Stimulated activated CD8-positive, alpha-beta memory T cell treated with anti-CD3 and anti-CD28 coated beads, Interleukin-15, amount 100 ng/mL, for 1 hour (primary cell): ENCODE results near the gene ATP10B.

ENCODE experiments used
- DNase-seq: peaks from one replicate; pipeline ENCODE4 v3.0.0-alpha.2; 2020; ENCODE audit warnings: low read depth

Gene ATP10B

DNA sequence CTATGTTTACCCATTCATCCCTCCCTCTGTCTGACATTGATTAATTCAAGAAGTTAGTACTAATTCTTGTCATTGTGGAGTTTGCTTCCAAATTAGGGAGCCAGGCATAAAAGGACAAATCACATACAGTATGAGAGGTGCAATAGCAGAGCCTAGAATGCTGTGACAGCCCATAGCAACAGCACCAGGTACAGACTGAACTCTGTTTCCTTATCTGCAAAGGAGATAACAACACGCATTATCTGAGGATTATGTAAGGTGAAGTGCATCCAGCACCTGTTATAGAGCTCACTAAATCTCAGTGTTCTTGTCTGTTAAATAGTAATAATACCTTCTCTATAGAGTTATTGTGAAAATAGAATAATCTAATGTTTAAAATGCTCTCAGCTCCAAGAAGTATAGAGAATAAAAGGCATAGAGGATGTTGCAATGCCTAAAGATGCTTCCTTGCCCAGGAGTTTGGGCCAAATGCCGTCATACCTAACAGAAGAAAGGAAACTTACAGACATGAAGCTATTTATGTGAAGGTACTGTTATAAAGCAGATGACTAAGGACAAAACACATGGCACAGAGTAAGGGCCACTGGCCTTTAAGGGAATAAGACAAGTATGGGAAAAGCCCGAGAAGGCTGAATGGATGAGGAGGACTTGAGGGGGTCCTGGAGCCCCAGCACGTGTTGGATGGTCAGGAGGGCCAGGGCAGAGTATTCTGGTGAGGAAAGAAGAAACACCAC, 214.5 kb downstream of the ATP10B start:
- DNase-seq = no peak

- no peak for DNase-seq
Measured at GRCh38 chr5:160635663-160636062, 216.3 kb downstream of the ATP10B start.

GRCh38 chr5:160635046-160635445, 217.0 kb downstream of the ATP10B start:
- no peak for DNase-seq

DNA sequence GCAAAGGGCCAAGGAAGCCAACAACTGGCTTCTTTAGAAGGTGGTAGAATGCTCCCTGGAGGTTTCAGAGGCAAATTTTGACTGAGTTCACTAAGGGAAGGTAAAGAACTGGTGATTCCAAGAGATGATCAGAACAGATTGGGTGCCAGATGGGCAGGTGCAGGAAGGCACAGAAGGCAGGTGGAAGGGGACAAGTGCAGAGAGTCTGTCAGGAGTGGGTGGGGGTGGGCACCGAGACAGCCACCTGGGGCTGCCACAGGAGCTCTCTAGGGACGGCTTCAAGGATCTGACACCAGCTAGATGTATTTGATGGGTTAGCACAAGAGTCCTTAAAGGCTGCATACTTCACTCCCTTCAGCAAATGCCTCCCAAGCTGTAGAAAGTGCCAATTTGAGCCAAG, 223.0 kb downstream of the ATP10B start:
- DNase-seq = no peak

GRCh38 chr5:160628619-160628968, 223.4 kb downstream of the ATP10B start:
- DNase-seq = no peak

- DNase-seq = no peak
Measured at GRCh38 chr5:160627921-160628618, 223.9 kb downstream of the ATP10B start.

- DNase-seq = no peak
Measured at GRCh38 chr5:160626322-160626721, 225.7 kb downstream of the ATP10B start.

DNA sequence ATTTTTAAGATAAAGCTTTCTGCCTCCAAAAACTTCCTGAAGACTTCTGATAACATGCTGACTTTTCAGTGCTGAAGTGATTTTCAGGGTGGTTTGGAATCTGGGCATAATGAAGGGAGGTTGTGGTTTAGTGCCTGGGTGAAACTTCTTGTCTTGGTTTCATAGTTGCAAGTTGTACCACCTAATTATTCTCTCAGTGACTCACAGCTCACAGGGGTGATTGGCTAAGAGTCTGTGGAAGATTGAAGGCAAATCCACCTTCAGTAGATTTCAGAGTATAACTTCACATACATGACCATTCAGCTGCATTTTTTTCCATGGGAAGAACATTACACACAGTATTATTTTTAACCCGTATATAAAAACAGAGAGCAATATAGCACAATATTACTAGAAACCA, 230.5 kb downstream of the ATP10B start:
- DNase-seq = no peak

DNA sequence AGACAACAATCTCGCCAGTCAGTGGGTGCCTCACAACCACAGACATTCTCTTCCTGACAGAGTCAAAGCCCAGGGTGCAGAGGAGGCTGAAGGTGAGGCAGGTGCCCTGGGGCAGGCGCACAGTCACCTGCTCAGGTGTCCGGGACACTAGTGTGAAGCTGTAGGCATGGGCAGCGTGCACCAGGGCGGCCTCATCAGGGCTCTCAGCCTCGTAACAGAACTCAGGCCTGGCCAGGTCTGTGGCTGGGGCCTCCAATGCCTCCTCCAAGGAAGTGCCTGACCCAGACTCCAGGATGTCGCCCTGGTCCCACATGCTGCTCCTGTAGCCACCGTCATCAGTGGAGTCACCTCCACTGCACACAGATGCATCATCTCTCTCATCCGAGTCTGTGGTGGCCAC, 231.6 kb downstream of the ATP10B start:
- no peak for DNase-seq

DNA sequence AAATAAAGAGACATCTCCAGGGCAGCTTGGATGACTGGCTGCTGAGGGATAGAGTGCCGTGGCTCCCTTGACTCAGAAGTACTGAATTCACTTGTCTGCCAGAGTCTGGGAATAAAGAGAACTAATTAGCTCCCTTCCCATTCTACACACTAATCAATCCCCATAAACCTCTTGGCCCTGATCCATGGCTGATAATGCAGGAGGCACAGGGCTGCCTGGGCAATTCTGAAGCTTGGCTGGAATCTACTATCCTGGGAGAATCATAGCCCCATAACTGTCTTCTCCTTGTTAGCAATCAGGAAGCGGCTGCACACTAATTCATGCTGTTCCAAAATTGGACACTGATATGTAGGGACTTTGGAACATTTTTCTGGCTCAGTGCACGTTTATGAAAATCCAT, 232.6 kb downstream of the ATP10B start:
- no peak for DNase-seq

DNA sequence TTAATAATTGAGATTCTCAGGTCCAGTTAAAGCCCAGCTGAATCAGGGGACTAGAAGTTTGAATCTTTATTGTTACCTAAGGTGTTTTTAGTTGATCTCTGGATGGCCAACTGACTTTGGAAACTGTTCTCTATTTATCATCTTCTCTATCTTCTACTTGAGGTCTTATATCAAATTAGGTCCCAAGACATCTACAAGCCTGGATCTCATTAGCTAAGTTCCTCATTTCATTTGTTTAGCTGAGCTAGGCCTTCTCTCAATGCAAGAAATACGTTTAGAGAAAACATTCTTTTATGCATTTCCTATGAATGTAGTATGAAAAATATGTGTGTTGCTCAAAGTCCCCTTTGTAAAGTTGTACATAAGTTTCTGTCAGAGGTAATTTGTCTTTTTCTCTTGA, 233.7 kb downstream of the ATP10B start:
- DNase-seq = no peak

DNA sequence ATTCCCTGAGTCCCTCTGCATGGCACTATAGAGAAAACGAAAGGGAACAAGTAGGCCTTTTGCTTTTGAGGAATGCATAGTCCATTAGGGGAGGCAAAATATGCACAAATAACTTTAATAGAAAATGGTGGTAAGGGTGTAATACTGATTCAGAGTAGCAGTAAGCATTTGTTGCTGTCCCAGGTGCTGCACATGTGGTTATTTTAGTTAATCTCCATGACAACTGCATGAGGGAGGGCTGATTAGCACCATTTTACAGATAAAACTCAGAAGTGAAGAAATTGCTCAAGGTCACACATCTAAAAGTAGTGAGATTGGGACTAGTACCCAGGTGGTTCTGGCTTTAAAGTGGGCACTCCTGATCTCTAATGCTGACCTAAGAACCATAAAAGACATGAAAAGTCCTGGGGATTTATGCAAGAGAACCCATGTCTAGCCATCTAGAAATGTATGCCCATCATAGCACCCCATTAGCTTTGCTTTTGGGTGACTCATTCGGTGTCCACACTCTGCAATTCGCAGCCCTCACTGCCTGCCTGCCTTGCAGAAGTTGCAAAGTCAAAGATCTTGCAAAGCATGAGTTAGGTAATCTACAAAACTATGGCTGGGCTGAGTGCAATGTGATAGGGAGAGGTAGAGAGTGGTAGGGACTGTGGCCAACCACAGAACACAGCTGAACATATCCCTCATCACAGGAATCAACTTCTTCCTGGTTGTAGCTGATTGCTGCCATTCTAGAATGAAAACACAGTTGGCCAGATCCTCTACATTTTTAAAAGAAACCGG, 235.1 kb downstream of the ATP10B start:
- no peak for DNase-seq

- no peak for DNase-seq
Measured at GRCh38 chr5:160614136-160614535, 237.9 kb downstream of the ATP10B start.

- DNase-seq = no peak
Measured at GRCh38 chr5:160605266-160605665, 246.7 kb downstream of the ATP10B start.

- no peak for DNase-seq
Measured at GRCh38 chr5:160604484-160604883, 247.5 kb downstream of the ATP10B start.

GRCh38 chr5:160602744-160603143, 249.3 kb downstream of the ATP10B start:
- DNase-seq = no peak

DNA sequence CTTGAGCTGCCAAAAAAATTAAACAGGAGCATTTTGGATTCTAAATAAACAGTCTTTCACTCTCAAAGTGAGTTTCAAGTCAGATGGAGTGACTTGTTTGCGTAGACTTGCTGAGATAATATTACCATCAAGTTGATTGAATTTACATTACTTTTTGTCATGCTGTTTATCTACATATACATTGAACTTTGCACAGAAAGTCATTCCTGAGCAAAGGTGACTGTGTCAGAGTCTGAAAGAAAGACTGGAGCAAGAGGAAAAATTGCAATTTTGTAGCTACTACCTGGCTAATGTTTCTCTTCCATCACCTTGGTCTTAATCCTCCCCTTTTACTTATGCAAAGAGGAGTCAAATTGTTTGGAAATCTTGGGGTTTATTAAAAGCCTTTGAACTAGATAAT, 251.0 kb downstream of the ATP10B start:
- no peak for DNase-seq

DNA sequence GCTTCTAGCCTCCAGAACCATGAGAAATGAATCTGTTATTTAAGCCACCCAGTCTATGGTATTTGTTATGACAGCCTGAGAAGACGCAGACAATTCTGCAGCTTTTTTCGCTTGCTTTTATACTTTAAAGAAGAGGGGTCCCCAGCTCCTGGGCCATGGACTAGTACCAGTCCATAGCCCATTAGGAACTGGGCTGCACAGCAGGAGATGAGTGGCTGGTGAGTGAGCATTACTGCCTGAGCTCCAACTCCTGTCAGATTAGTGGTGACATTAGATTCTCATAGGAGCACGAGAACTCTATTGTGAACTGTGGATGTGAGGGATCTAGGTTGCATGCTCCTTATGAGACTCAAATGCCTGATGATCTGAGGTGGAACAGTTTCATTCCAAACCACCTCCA, 278.7 kb downstream of the ATP10B start:
- DNase-seq = no peak

DNA sequence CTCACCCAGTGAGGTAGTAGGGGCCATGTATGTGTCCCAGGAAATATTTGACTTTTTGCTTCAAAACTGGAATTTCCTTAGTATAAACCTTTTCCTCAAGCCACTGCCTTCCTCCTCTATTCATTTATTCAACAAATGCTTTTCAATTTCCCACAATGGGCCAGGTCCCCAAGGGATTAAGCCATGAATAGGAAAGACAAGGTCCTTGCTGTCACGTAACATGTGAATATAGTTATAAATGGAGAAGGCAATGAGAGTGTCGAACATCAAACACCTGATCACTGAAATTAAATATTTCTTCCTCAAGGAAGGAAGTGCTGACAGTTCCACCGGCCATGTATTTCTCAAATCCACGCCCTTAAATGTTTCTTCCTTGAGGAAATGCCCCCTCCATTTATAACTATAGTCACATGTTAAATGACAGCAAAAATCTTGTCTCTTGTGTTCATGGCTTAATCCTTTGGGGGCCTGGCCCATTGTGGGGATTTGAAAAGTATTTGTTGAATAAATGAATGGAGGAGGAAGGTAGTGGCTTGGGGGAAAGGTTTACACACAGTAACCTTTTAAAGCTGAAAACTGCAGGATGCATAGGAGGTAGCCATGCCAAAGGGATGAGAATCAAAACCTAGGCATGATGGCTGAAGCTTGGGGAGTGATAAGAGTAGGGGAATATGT, 284.8 kb downstream of the ATP10B start:
- no peak for DNase-seq

DNA sequence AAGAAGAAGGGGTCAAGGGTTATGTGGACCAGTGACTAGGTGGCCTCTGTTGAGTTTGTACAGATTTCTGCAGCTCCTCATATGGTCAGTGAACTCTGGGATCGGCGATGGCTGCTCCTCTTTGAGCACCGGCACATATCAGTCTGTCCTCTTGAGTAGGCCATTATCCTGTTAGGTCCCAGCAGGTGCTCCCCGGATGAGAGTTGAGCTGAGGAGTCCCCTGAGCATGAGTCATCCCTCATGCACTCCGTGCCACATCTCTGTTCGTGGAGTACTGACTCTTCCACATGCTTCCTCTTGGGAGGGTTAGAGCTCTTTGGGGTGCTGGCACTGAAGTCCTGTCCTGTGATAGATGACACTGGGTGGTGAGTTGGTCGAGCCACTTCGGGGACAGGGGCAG, 286.6 kb downstream of the ATP10B start:
- no peak for DNase-seq

- no peak for DNase-seq
Measured at GRCh38 chr5:160556846-160557245, 295.2 kb downstream of the ATP10B start.

DNA sequence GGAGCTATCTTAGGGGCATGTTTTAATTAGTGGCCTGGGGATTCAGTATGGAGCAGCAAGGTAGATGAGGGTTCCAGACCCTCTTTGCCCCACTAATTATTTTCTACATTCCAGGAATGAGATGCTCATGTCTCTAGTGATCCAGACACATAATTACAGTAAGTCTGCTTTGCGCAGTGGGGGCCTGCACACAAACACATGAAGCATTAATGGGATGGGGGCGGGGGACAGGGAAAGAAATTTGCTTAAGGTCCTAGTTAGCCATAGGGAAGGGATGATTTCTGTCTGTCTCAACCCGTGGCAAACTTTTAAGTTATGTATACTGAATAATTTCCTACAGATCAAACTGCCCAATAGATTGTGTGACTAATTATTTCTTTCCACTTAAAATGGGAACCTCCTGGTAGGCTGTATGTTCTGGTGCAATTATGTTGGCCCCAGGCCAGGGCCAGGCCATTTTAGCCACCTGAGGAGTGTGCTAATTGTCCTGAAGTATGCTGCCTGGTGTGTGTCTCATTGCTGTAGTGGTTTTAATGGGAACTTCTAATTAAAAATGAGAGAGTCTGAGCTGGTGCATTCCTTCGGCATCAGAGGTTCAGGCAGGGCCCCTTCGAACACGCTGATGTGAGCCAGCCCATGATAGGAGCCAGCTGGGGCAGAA, 295.9 kb downstream of the ATP10B start:
- DNase-seq = no peak
